ENCODE results near the gene GJA3.

The GJA3 gene

GRCh38 chr13:20146381-20146780 is 14.5 kb downstream of the GJA3 start:
- DNase-seq (ENCODE audit: low spot score): no peak
- TF ChIP-seq, protein P1, sequence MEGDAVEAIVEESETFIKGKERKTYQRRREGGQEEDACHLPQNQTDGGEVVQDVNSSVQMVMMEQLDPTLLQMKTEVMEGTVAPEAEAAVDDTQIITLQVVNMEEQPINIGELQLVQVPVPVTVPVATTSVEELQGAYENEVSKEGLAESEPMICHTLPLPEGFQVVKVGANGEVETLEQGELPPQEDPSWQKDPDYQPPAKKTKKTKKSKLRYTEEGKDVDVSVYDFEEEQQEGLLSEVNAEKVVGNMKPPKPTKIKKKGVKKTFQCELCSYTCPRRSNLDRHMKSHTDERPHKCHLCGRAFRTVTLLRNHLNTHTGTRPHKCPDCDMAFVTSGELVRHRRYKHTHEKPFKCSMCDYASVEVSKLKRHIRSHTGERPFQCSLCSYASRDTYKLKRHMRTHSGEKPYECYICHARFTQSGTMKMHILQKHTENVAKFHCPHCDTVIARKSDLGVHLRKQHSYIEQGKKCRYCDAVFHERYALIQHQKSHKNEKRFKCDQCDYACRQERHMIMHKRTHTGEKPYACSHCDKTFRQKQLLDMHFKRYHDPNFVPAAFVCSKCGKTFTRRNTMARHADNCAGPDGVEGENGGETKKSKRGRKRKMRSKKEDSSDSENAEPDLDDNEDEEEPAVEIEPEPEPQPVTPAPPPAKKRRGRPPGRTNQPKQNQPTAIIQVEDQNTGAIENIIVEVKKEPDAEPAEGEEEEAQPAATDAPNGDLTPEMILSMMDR (IDR thresholded peaks at IDR 0.05; ENCODE audit: extremely low read depth, missing control alignments): no peak

DNA sequence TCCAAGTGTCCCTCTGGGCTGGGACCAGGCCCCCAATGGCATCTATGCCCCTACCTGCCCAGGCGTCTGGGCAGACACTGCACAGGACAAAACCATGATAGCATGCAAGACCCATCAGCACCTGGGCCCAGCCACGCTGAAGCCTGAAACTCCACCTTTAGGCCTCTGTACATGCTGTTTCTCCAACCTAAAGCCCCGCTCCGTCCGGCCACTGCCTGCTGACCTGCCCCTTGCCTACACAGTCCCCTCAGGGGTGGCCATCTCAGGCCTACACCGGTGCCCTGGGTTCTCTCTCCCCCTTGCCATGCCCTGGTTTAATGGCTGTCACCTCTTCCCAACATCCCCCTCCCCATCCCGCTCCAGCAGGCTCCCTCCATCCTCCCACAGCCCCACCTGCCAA is 15.3 kb downstream of the GJA3 start:
- no peak for DNase-seq (ENCODE audit: low spot score)

DNA sequence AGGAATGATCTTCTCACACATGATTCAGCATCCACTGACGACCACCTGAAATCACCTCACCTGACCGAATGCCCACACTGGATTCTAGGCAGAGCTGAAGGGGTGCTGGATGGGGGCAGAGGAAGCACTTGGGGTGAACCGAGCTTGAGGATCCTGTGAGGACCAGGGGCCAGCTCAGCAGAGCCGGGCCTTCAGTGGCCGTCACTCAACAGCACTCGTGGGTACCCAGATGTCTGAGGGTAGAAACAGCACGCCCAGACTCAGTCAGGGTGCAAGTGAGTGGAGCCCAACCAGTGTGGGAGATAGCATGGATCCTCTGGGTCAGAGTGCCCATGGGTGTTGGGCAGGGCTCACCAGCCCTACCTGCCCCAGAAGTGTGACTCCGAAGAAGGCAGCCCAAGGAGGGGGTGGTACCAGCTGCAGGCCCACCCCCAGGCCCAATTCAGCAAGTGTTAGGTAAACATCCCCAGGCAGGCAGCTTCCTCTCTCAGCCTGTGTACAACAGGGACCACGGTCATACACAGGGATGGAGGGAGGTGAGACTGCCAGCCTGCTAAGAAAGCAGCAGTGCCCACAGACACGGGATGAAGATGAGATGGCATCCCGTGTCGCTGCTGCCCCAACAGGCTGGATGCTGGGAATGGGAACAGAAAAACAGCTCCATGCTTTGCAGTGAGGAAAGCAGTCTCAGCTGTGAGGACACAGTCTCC is 16.6 kb downstream of the GJA3 start:
- TF ChIP-seq, protein P1 (IDR thresholded peaks at IDR 0.05; ENCODE audit: extremely low read depth, missing control alignments): no peak

More for the DNA sequence above, 15.3 kb downstream of the GJA3 start:
- TF ChIP-seq, protein P1 (IDR thresholded peaks at IDR 0.05; ENCODE audit: extremely low read depth, missing control alignments): no peak

GRCh38 chr13:20142927-20143480 is 17.8 kb downstream of the GJA3 start:
- TF ChIP-seq, protein P1 (IDR thresholded peaks at IDR 0.05; ENCODE audit: extremely low read depth, missing control alignments): no peak
- DNase-seq (ENCODE audit: low spot score): no peak

More for the DNA sequence above, 16.6 kb downstream of the GJA3 start:
- no peak for DNase-seq (ENCODE audit: low spot score)

DNA sequence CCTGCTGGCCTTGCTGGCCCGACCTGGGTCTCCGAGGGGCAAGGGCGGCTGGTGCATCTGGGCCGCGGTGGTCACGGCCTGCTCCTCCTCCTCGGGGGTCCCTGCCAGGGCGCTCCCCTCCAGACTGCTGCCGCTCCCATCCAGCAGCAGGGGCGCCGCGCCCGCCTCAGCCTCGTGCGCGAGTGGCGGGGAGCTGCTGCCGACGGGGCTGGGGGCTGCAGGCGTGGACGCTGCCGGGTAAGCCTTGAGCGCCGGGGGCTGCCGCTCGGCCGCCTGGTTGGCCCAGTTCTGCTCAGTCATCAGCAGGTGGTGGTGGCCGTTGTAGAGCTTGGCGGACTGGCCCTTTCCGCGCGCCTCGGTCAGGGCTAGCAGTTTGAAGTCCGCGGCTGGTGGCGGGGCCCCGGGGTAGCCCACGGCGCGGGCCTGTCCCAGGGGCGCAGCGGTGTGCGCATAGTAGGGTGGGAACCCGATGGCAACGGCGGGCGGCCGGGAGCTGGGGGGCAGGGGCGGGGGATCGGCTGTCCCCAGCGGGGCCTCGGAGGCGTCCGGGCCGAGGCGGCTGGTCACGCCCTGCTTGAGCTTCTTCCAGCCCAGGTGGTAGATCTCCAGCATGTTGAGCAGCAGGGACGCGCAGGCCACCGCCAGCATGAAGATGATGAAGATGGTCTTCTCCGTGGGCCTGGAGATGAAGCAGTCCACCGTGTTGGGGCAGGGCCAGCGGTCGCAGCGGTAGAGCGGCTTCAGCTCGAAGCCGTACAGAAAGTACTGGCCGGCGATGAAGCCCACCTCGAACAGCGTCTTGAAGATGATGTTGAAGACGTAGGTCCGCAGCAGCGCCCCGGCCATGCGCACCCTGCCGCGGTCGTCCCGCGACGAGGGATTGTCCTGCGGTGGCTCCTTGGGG is 18.6 kb downstream of the GJA3 start:
- DNase-seq (ENCODE audit: low spot score): no peak
- TF ChIP-seq, protein P1 (IDR thresholded peaks at IDR 0.05; ENCODE audit: extremely low read depth, missing control alignments): no peak

DNA sequence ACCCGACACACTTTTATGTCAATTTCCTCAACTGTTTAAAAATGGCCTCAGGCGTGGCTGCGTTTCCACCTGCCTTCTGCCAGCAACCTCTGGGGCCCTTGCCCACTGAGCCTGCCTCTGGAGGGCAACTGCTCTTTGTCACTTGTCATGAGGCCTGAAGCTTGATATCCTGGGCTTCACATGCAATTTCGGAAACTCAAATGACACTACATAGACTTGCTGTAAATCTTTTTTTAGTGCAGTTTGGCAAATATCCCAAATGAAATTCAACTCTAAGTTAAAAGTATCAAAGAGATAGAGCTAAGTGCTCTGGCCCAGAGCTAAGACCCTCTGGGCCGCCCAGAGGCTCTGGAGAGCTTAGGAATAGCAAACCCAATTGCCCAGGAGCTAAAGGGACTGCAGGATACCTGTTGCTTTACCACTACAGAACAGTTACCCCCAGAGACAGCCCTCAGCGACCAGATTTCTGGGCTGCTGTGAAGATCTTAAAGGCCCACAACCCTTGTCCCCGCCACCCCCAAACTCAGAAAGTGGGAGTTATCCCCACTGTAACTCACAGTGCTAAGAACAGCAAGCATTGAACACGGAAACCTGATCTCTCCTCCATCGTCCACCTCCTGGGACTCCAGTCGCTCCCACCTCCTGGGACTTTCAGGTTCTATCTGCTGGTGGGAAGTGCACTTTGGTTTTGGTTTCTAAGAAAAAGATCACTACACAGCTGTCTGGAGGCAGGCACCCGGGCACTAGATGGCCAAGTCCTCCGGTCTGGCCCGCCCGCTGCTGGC is 19.4 kb downstream of the GJA3 start:
- no peak for DNase-seq (ENCODE audit: low spot score)
- TF ChIP-seq, protein P1 (IDR thresholded peaks at IDR 0.05; ENCODE audit: extremely low read depth, missing control alignments): no peak

All from GM20000 (cell line).